SK-N-SH (cell line): ENCODE measurements around the gene PLCH1. TPM values are rescaled to one million over a fixed set of nuclear protein-coding genes. Genes with fewer than 3 reads are reported as not detected.

Experiments used
- CTCF ChIA-PET: fragments of 300-600, 350-600 bp; formaldehyde crosslinking; extraction: SDS; loops from one replicate; lab custom pipeline; 2021; lab: Yijun Ruan, JAX
- POLR2A ChIA-PET: fragments of 350-600 bp; sonication (Branson Sonifier 250); formaldehyde crosslinking; extraction: SDS; loops from one replicate; lab custom pipeline; 2020; ENCODE audit warnings: antibody characterized with exemption, inconsistent platforms; lab: Yijun Ruan, JAX
- DNase-seq: peaks from one replicate; pipeline ENCODE4 v3.0.0; 2012
- H2AFZ ChIP-seq: fragments of 200-600 bp; sonication (generic); 2 replicates; pipeline ENCODE4 v1.8.1; 2016; ENCODE audit warnings: antibody characterized with exemption, mild to moderate bottlenecking, low read depth
- H3F3A ChIP-seq: fragments of 200-600 bp; sonication (generic); replicated peaks from 2 replicates; pipeline ENCODE3; 2016; ENCODE audit warnings: antibody characterized with exemption, mild to moderate bottlenecking; ENCODE audit not compliant: insufficient read depth
- H3K27ac ChIP-seq, 2 experiments: fragments of 200-500 bp in 1 of 2; fragments of 200-600 bp in 1 of 2; sonication (Bioruptor generic) in 1 of 2; sonication (generic), shearing (Covaris generic) in 1 of 2; 2 replicates each; pipeline versions ENCODE4 v1.5.1 to v1.6.1; 2014 to 2016; ENCODE audit warnings: low read depth in 2 of 2, inconsistent platforms in 1 of 2, low read length in 1 of 2, mild to moderate bottlenecking in 1 of 2, mixed read lengths in 1 of 2
- H3K27me3 ChIP-seq: fragments of 200-600 bp; sonication (generic), shearing (Covaris generic); 2 replicates; pipeline ENCODE4 v1.6.1; 2016; ENCODE audit warnings: mixed run types; ENCODE audit not compliant: insufficient read depth
- H3K36me3 ChIP-seq, 2 experiments: fragments of 200-500 bp in 1 of 2; fragments of 200-600 bp in 1 of 2; sonication (Bioruptor generic) in 1 of 2; sonication (generic) in 1 of 2; replicated peaks in 1 of 2; 2 replicates each; pipeline versions ENCODE3 to v1.5.1; 2014 to 2016; ENCODE audit warnings: low read length in 1 of 2, mild to moderate bottlenecking in 1 of 2; ENCODE audit not compliant: insufficient read depth in 2 of 2, control insufficient read depth in 1 of 2
- H3K4me1 ChIP-seq, 2 experiments: fragments of 200-500 bp in 1 of 2; fragments of 200-600 bp in 1 of 2; sonication (Bioruptor generic) in 1 of 2; sonication (generic), shearing (Covaris generic) in 1 of 2; 2 replicates each; pipeline versions ENCODE4 v1.5.1 to v1.6.1; 2014 to 2016; ENCODE audit warnings: low read depth in 1 of 2, low read length in 1 of 2, mixed run types in 1 of 2; ENCODE audit not compliant: insufficient read depth in 2 of 2, control insufficient read depth in 1 of 2
- H3K4me2 ChIP-seq: fragments of 200-600 bp; sonication (generic), shearing (Covaris generic); 2 replicates; pipeline ENCODE4 v1.6.1; 2017; ENCODE audit warnings: mixed run types
- H3K4me3 ChIP-seq, 2 experiments: fragments of 200-500 bp in 1 of 2; fragments of 200-600 bp in 1 of 2; sonication (Bioruptor generic) in 1 of 2; sonication (generic), shearing (Covaris generic) in 1 of 2; 2 replicates each; pipeline versions ENCODE4 v1.5.1 to v1.8.1; 2014 to 2016; ENCODE audit warnings: low read depth in 2 of 2, inconsistent platforms in 1 of 2, low read length in 1 of 2, mild to moderate bottlenecking in 1 of 2, mixed read lengths in 1 of 2, moderate library complexity in 1 of 2
- H3K79me2 ChIP-seq: fragments of 200-600 bp; sonication (generic); 2 replicates; pipeline ENCODE4 v1.8.1; 2017; ENCODE audit warnings: mild to moderate bottlenecking; ENCODE audit not compliant: insufficient read depth
- H3K9ac ChIP-seq: fragments of 200-600 bp; sonication (generic); 2 replicates; pipeline ENCODE4 v1.6.1; 2017; ENCODE audit warnings: mixed run types
- H3K9me2 ChIP-seq: fragments of 200-600 bp; sonication (generic); 2 replicates; pipeline ENCODE4 v1.6.1; 2017; ENCODE audit warnings: mixed run types
- H3K9me3 ChIP-seq: fragments of 200-600 bp; sonication (generic); 2 replicates; pipeline ENCODE4 v1.6.1; 2017; ENCODE audit warnings: mixed run types, mild to moderate bottlenecking, moderate library complexity
- H4K20me1 ChIP-seq: fragments of 200-600 bp; sonication (generic); 2 replicates; pipeline ENCODE4 v1.6.1; 2017; ENCODE audit warnings: mild to moderate bottlenecking, mixed run types; ENCODE audit not compliant: insufficient read depth
- CHD2 ChIP-seq: fragments of 150-350 bp; IDR thresholded peaks from 2 replicates; pipeline ENCODE4 v1.6.1; 2018; ENCODE audit warnings: low read length; ENCODE audit not compliant: partially characterized antibody
- EP300 ChIP-seq, 2 experiments: IDR thresholded peaks; 2 replicates each; pipeline versions ENCODE4 v1.4.0 to v1.6.1; 2012; ENCODE audit warnings: borderline replicate concordance in 1 of 2, low read depth in 1 of 2, low read length in 1 of 2
- EZH2phosphoT487 ChIP-seq: fragments of 200-600 bp; sonication (generic); IDR thresholded peaks from 2 replicates; pipeline ENCODE4 v1.6.1; 2017; ENCODE audit warnings: low read depth, mixed run types, mild to moderate bottlenecking, antibody characterized with exemption, moderate library complexity, borderline replicate concordance
- FOSL2 ChIP-seq: IDR thresholded peaks from 2 replicates; pipeline ENCODE4 v1.4.0; 2012; ENCODE audit warnings: low read depth, mild to moderate bottlenecking, moderate library complexity, borderline replicate concordance
- GATA2 ChIP-seq: sonication (generic); formaldehyde crosslinking; IDR thresholded peaks from 2 replicates; pipeline ENCODE4 v1.5.0; 2020; ENCODE audit warnings: mild to moderate bottlenecking, missing genetic modification reagents
- JUND ChIP-seq: IDR thresholded peaks from 2 replicates; pipeline ENCODE4 v1.4.0; 2012
- PBX3 ChIP-seq: IDR thresholded peaks from 2 replicates; pipeline ENCODE4; 2012
- RAD21 ChIP-seq: IDR thresholded peaks from 2 replicates; pipeline ENCODE4 v1.6.1; 2012; ENCODE audit warnings: mild to moderate bottlenecking, low read length
- REST ChIP-seq: IDR thresholded peaks from 2 replicates; pipeline ENCODE4 v1.6.1; 2012; ENCODE audit warnings: mild to moderate bottlenecking, low read depth, low read length, moderate library complexity
- RFX5 ChIP-seq: IDR thresholded peaks from 2 replicates; pipeline ENCODE4 v1.6.1; 2012; ENCODE audit warnings: mild to moderate bottlenecking, improper control_type of control experiment, low read length
- SMC3 ChIP-seq: IDR thresholded peaks from 2 replicates; pipeline ENCODE4 v1.6.1; 2012; ENCODE audit warnings: low read depth, low read length, improper control_type of control experiment
- USF2 ChIP-seq: fragments of 150-350 bp; IDR thresholded peaks from 2 replicates; pipeline ENCODE4 v1.6.1; 2017; ENCODE audit warnings: antibody characterized with exemption, low read length, low read depth, borderline replicate concordance
- ZBTB33 ChIP-seq: IDR thresholded peaks from 2 replicates; pipeline ENCODE4 v1.4.0; 2012; ENCODE audit warnings: low read depth, borderline replicate concordance
- WGBS: methylation state at CpG from one replicate; pipeline ENCODE4 v1.1.6; 2017; ENCODE audit warnings: low lambda C conversion rate; 5-methylcytosine and 5-hydroxymethylcytosine counted together
- polyA plus RNA-seq, 3 experiments: library from polyadenylated mRNA; depleted of rRNA; stranded (reverse); fragments of >200 nt; gene quantifications; 2 replicates each; pipeline ENCODE4 v1.2.3, GENCODE V29; 2012

The PLCH1 gene
- polyA plus RNA-seq, 1 of the 3 experiments (the other 2 are of a cell fraction) = 0.26 TPM

- no peak overlapping the region for H3K9ac ChIP-seq
- no peak for TF ChIP-seq PBX3
- no peak for TF ChIP-seq GATA2
- TF ChIP-seq ZBTB33 = no peak
- no peak for TF ChIP-seq REST
- TF ChIP-seq CHD2 = no peak
- TF ChIP-seq SMC3 = no peak
- no peak for TF ChIP-seq RAD21
- TF ChIP-seq EP300 (IDR thresholded peaks at IDR 0.05; ENCODE audit: borderline replicate concordance in 1 of 2, low read depth in 1 of 2, low read length in 1 of 2) = no peak
- no peak for TF ChIP-seq JUND
- TF ChIP-seq RFX5 = no peak
- TF ChIP-seq EZH2phosphoT487 = no peak
- TF ChIP-seq USF2 = no peak
- TF ChIP-seq FOSL2 = no peak
- no peaks in the 10 kb centered on the region for H3K9me2 ChIP-seq
- H3K36me3 ChIP-seq = no peaks in the 10 kb centered on the region
- H3K4me3 ChIP-seq = no peak overlapping the region
- 41% methylated on average over 2 of the region's 2 CpGs for WGBS
- no peak overlapping the region for H3K27ac ChIP-seq
- H3F3A ChIP-seq = no peaks in the 10 kb centered on the region
- no peak overlapping the region for H2AFZ ChIP-seq
- H3K27me3 ChIP-seq = no peaks in the 10 kb centered on the region
- no peaks in the 10 kb centered on the region for H3K4me1 ChIP-seq
- no peak overlapping the region for H3K4me2 ChIP-seq
- H4K20me1 ChIP-seq = no peaks in the 10 kb centered on the region
- H3K9me3 ChIP-seq = no peaks in the 10 kb centered on the region
- no peak for DNase-seq
- POLR2A ChIA-PET = no interaction called here
- H3K79me2 ChIP-seq = no peaks in the 10 kb centered on the region
- CTCF ChIA-PET = no interaction called here
Measured at GRCh38 chr3:155441026-155441425, 303.8 kb downstream of the PLCH1 start.
